ENCODE data around the gene UNC13B.
A peak's percentile ranks its signal among the peaks of the same experiment; 100 is the strongest.

The UNC13B gene

GRCh38 chr9:35364817-35365585, 203.2 kb downstream of the UNC13B start:
- H3K4me3 ChIP-seq (ENCODE audit: control insufficient read depth, low read depth, low read length): no peak overlapping the region
- DNase-seq (ENCODE audit: low read depth): no peak
- no peak for TF ChIP-seq CTCF (conservative IDR thresholded peaks at IDR 0.05; ENCODE audit: control insufficient read depth, insufficient read depth, low read depth, low read length)

GRCh38 chr9:35366627-35367026, 204.8 kb downstream of the UNC13B start:
- no peak for DNase-seq (ENCODE audit: low read depth)
- H3K4me3 ChIP-seq (ENCODE audit: control insufficient read depth, low read depth, low read length): no peak overlapping the region
- TF ChIP-seq CTCF (conservative IDR thresholded peaks at IDR 0.05; ENCODE audit: control insufficient read depth, insufficient read depth, low read depth, low read length): no peak

DNA sequence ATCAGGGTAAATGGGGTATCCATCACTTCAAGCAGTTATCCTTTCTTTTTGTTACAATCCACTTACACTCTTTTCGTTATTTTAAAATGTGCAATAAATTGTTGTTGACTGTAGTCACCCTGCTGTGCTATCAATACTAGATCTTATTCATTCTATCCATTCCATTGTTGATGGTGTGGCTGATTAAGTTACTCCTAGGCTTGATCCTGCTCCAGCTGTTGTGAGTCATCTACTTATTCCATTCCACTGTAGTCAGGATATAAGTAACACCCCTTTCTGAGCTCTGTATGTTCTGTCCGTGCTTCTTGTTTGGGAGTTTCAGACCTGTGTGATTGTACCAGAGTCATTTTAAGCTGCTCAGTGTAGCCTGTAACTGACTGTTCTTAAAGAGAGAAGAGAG, 205.6 kb downstream of the UNC13B start:
- no peak for TF ChIP-seq CTCF (conservative IDR thresholded peaks at IDR 0.05; ENCODE audit: control insufficient read depth, insufficient read depth, low read depth, low read length)
- no peak overlapping the region for H3K4me3 ChIP-seq (ENCODE audit: control insufficient read depth, low read depth, low read length)
- DNase-seq (ENCODE audit: low read depth): peak; percentile 92

- no peak overlapping the region for H3K4me3 ChIP-seq (ENCODE audit: control insufficient read depth, low read depth, low read length)
- TF ChIP-seq CTCF (conservative IDR thresholded peaks at IDR 0.05; ENCODE audit: control insufficient read depth, insufficient read depth, low read depth, low read length): no peak
- DNase-seq (ENCODE audit: low read depth): no peak
Measured at GRCh38 chr9:35370241-35370640, 208.4 kb downstream of the UNC13B start.

GRCh38 chr9:35374436-35374835, 212.6 kb downstream of the UNC13B start:
- no peak overlapping the region for H3K4me3 ChIP-seq (ENCODE audit: control insufficient read depth, low read depth, low read length)
- no peak for DNase-seq (ENCODE audit: low read depth)
- no peak for TF ChIP-seq CTCF (conservative IDR thresholded peaks at IDR 0.05; ENCODE audit: control insufficient read depth, insufficient read depth, low read depth, low read length)

- H3K4me3 ChIP-seq (ENCODE audit: control insufficient read depth, low read depth, low read length): no peak overlapping the region
- no peak for DNase-seq (ENCODE audit: low read depth)
- TF ChIP-seq CTCF (conservative IDR thresholded peaks at IDR 0.05; ENCODE audit: control insufficient read depth, insufficient read depth, low read depth, low read length): no peak
Measured at GRCh38 chr9:35374910-35375309, 213.1 kb downstream of the UNC13B start.
